Limb (tissue), 2 donors: ENCODE measurements around the gene OGFRL1.

ENCODE experiments used
- DNase-seq, 2 donors: peaks; one replicate each; pipeline ENCODE4 v3.0.0-alpha.2; 2016; ENCODE audit errors: extremely low spot score in 2 of 2

The OGFRL1 gene

GRCh38 chr6:71333050-71333449, 44.4 kb downstream of the OGFRL1 start:
- no peak for DNase-seq

- DNase-seq, result no peak
These were observed 45.1 kb downstream of the OGFRL1 start for GRCh38 chr6:71333697-71334096.

GRCh38 chr6:71334768-71335167, 46.2 kb downstream of the OGFRL1 start:
- DNase-seq, result no peak

GRCh38 chr6:71335544-71335943, 46.9 kb downstream of the OGFRL1 start:
- DNase-seq, result no peak

GRCh38 chr6:71336901-71337300, 48.3 kb downstream of the OGFRL1 start:
- DNase-seq, result no peak

- no peak for DNase-seq
These were observed 50.1 kb downstream of the OGFRL1 start for GRCh38 chr6:71338540-71339316.

- no peak for DNase-seq
These were observed 54.2 kb downstream of the OGFRL1 start for GRCh38 chr6:71342772-71343171.

- no peak for DNase-seq
These were observed 57.1 kb downstream of the OGFRL1 start for GRCh38 chr6:71345476-71346333.

- DNase-seq, result no peak
These were observed 57.7 kb downstream of the OGFRL1 start for GRCh38 chr6:71346334-71346694.

DNA sequence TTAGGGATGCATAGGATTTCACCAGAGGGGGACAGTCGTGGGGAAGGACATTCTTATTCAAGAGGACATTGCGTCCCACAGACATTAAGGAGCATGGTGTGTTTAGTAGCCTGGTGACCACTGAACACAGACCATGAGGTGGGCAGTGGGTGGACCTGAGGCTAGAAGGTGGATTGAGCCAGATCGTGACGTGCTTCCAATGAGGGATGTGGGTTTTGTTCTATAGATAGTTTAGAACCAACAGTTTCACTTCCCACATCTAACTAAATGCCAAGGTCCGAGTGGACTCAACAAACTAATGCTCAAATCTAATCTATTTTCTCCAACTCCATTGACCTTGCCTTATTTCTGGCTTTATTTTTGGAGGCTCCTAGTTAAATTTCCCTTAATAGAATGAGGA, 58.5 kb downstream of the OGFRL1 start:
- DNase-seq, result no peak

GRCh38 chr6:71349395-71349794, 60.8 kb downstream of the OGFRL1 start:
- peak in 1 of 2 donors; percentile 61 for DNase-seq

- no peak for DNase-seq
These were observed 61.5 kb downstream of the OGFRL1 start for GRCh38 chr6:71349976-71350615.

- no peak for DNase-seq
These were observed 62.6 kb downstream of the OGFRL1 start for GRCh38 chr6:71351190-71351589.
